Common myeloid progenitor, CD34-positive (primary cell): ENCODE data around the gene FBXO46.
"Not testable (repeated sequence)": the region's sequence is repeated elsewhere in the genome, so short reads cannot be mapped to it uniquely, and the experiment has no call there.

Experiments
- CTCF ChIA-PET: fragments of 350-600 bp; sonication (Branson Sonifier 250); formaldehyde crosslinking; loops from one replicate; lab custom pipeline; 2021; ENCODE audit warnings: antibody characterized with exemption; lab: Charles Lee
- POLR2A ChIA-PET: fragments of 350-600 bp; sonication (Branson Sonifier 250); formaldehyde crosslinking; loops from one replicate; lab custom pipeline; 2021; ENCODE audit warnings: antibody characterized with exemption; lab: Charles Lee
- DNase-seq, 3 donors: peaks; one replicate each; pipeline versions ENCODE4 v3.0.0 to v3.0.0-alpha.2; 2013
- H3K27ac ChIP-seq, 2 experiments: 1 replicate in 1 of 2; 2 replicates in 1 of 2; pipeline ENCODE4 v1.7.0; 2013; ENCODE audit warnings: inconsistent platforms in 2 of 2, low read length in 2 of 2, mild to moderate bottlenecking in 2 of 2, low read depth in 1 of 2, moderate library complexity in 1 of 2; ENCODE audit not compliant: severe bottlenecking in 2 of 2, insufficient read depth in 1 of 2, poor library complexity in 1 of 2
- H3K27me3 ChIP-seq, 5 experiments: replicated peaks in 2 of 5; 1 replicate in 3 of 5; 2 replicates in 2 of 5; pipeline versions ENCODE4 v1.6.1 to v1.7.0; 2013; ENCODE audit warnings: low read length in 4 of 5, mild to moderate bottlenecking in 2 of 5, moderate library complexity in 2 of 5, inconsistent platforms in 1 of 5; ENCODE audit not compliant: insufficient read depth in 5 of 5, control insufficient read depth in 4 of 5
- H3K36me3 ChIP-seq, 4 experiments: 1 replicate in 2 of 4; 2 replicates in 2 of 4; pipeline versions ENCODE4 v1.6.1 to v1.7.0; 2013; ENCODE audit warnings: low read length in 3 of 4, control low read depth in 1 of 4, mild to moderate bottlenecking in 1 of 4; ENCODE audit not compliant: control insufficient read depth in 4 of 4, insufficient read depth in 4 of 4
- H3K4me1 ChIP-seq, 4 experiments: 1 replicate in 3 of 4; 2 replicates in 1 of 4; pipeline versions ENCODE4 v1.6.1 to v1.7.1; 2013; ENCODE audit warnings: low read length in 3 of 4, mild to moderate bottlenecking in 3 of 4, control low read depth in 1 of 4, inconsistent platforms in 1 of 4, moderate library complexity in 1 of 4; ENCODE audit not compliant: control insufficient read depth in 4 of 4, insufficient read depth in 4 of 4; ENCODE audit errors: control extremely low read depth in 1 of 4
- H3K4me3 ChIP-seq, 7 experiments: 1 replicate in 4 of 7; 2 replicates in 3 of 7; pipeline versions ENCODE4 v1.5.1 to v1.7.0; 2013; ENCODE audit warnings: mild to moderate bottlenecking in 7 of 7, low read length in 6 of 7, moderate library complexity in 6 of 7, inconsistent platforms in 2 of 7, low read depth in 2 of 7, control low read depth in 1 of 7; ENCODE audit not compliant: insufficient read depth in 4 of 7, control insufficient read depth in 1 of 7; ENCODE audit errors: extremely low read depth in 1 of 7
- H3K9me3 ChIP-seq, 5 experiments: 1 replicate in 4 of 5; 2 replicates in 1 of 5; pipeline versions ENCODE4 v1.6.1 to v1.7.1; 2013; ENCODE audit warnings: low read length in 4 of 5, mild to moderate bottlenecking in 2 of 5, inconsistent platforms in 1 of 5, low read depth in 1 of 5, moderate library complexity in 1 of 5; ENCODE audit not compliant: control insufficient read depth in 4 of 5, insufficient read depth in 2 of 5; ENCODE audit errors: control extremely low read depth in 1 of 5
- WGBS: methylation state at CpG from one replicate; pipeline ENCODE4 v1.1.5; 2013; ENCODE audit not compliant: insufficient coverage; 5-methylcytosine and 5-hydroxymethylcytosine counted together

FBXO46 gene

GRCh38 chr19:45758921-45759320, 28.2 kb upstream of the FBXO46 start:
- CTCF ChIA-PET: interaction anchor here (1.6 kb wide), 1 partner anchor 10 kb away, joined by 4 read pairs; no protein-coding TSS in a partner anchor
- no peak overlapping the region for H3K27ac ChIP-seq
- POLR2A ChIA-PET: interaction anchor here (0.5 kb wide), 1 partner anchor 144 kb away, joined by 3 read pairs; no protein-coding TSS in a partner anchor

GRCh38 chr19:45757695-45758094, 27.0 kb upstream of the FBXO46 start:
- DNase-seq: no peak
- 91% methylated on average over 9 of the region's 9 CpGs for WGBS
- Histone ChIP-seq H3K27ac (no peak overlapping the region), H3K4me1 (no peaks in the 10 kb centered on the region), H3K27me3 (peaks cover 0 to 9% (median 2%) of the 10 kb centered on the region in 5 experiments), H3K9me3 (no peaks in the 10 kb centered on the region), H3K36me3 (no peaks in the 10 kb centered on the region), H3K4me3 (no peak overlapping the region)
- ChIA-PET CTCF (interaction anchor here (1.6 kb wide), 1 partner anchor 8 kb away, joined by 4 read pairs; no protein-coding TSS in a partner anchor), POLR2A (no interaction called here)

More at GRCh38 chr19:45758921-45759320, 28.2 kb upstream of the FBXO46 start:
- Histone ChIP-seq H3K36me3 (no peaks in the 10 kb centered on the region), H3K27me3 (peaks cover 0 to 14% (median 8%) of the 10 kb centered on the region in 5 experiments), H3K9me3 (no peaks in the 10 kb centered on the region), H3K4me1 (no peaks in the 10 kb centered on the region), H3K4me3 (no peak overlapping the region)
- 94% methylated on average over 9 of the region's 9 CpGs for WGBS
- DNase-seq: no peak

DNA sequence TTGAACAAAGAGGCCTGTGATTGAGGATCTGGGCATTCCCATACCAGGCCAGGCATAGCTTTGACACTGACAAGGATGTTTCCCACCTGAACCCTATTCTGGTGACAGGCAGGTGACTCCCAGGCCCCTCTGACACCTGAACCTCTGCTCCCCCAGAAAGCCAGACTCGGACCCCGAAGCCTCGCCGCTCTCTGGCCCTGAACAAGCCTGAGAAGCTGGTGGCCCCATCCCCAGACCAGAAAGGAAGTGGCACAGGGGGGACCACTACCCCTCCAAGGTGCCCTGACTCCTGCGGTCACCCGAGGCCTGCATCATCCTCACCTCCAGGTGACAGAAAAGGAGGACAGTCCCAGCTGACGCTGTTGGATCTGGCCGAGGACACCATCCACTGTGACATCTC, 23.6 kb upstream of the FBXO46 start:
- CTCF ChIA-PET: interaction anchor here (0.9 to 1.9 kb wide), 3 partner anchors 10 to 46 kb away, joined by 3 to 6 read pairs (median 3); no protein-coding TSS in a partner anchor

GRCh38 chr19:45753548-45753947, 22.9 kb upstream of the FBXO46 start:
- no peaks in the 10 kb centered on the region for H3K36me3 ChIP-seq
- H3K27me3 ChIP-seq: peaks cover 0 to 6% (median 0%) of the 10 kb centered on the region in 5 experiments
- no peaks in the 10 kb centered on the region for H3K4me1 ChIP-seq
- CTCF ChIA-PET: interaction anchor here (0.9 to 1.9 kb wide), 2 partner anchors 11 to 16 kb away, joined by 3 to 6 read pairs; no protein-coding TSS in a partner anchor
- WGBS: 100% methylated on average over 4 of the region's 6 CpGs
- POLR2A ChIA-PET: no interaction called here
- DNase-seq: no peak
- H3K27ac ChIP-seq: no peak overlapping the region
- no peak overlapping the region for H3K4me3 ChIP-seq
- H3K9me3 ChIP-seq: no peaks in the 10 kb centered on the region

More for the DNA sequence above, 23.6 kb upstream of the FBXO46 start:
- H3K4me1 ChIP-seq: no peaks in the 10 kb centered on the region
- 95% methylated on average over 8 of the region's 8 CpGs for WGBS
- H3K27me3 ChIP-seq: peaks cover 0 to 8% (median 0%) of the 10 kb centered on the region in 5 experiments
- H3K9me3 ChIP-seq: no peaks in the 10 kb centered on the region
- POLR2A ChIA-PET: no interaction called here
- no peak overlapping the region for H3K4me3 ChIP-seq
- DNase-seq: no peak
- H3K36me3 ChIP-seq: no peaks in the 10 kb centered on the region
- H3K27ac ChIP-seq: no peak overlapping the region

GRCh38 chr19:45752639-45753038, 21.9 kb upstream of the FBXO46 start:
- H3K4me1 ChIP-seq: no peaks in the 10 kb centered on the region
- H3K27ac ChIP-seq: no peak overlapping the region
- no peaks in the 10 kb centered on the region for H3K36me3 ChIP-seq
- ChIA-PET POLR2A (no interaction called here), CTCF (interaction anchor here (0.8 to 1.9 kb wide), 2 partner anchors 10 to 17 kb away, joined by 3 to 6 read pairs; no protein-coding TSS in a partner anchor)
- peaks cover 0 to 6% (median 0%) of the 10 kb centered on the region in 5 experiments for H3K27me3 ChIP-seq
- no peak overlapping the region for H3K4me3 ChIP-seq
- H3K9me3 ChIP-seq: no peaks in the 10 kb centered on the region
- DNase-seq: no peak
- WGBS: 98% methylated on average over 9 of the region's 12 CpGs

- CTCF ChIA-PET, DNase-seq, H3K27ac ChIP-seq, H3K4me3 ChIP-seq, H3K9me3 ChIP-seq, H3K36me3 ChIP-seq, H3K27me3 ChIP-seq, H3K4me1 ChIP-seq, POLR2A ChIA-PET: not testable (repeated sequence)
- WGBS: 100% methylated on average over 2 of the region's 10 CpGs
Measured at GRCh38 chr19:45751483-45751882, 20.8 kb upstream of the FBXO46 start.

GRCh38 chr19:45747513-45747912, 16.8 kb upstream of the FBXO46 start:
- Histone ChIP-seq H3K36me3 (no peaks in the 10 kb centered on the region), H3K27ac (no peak overlapping the region), H3K27me3 (peaks cover 0 to 8% (median 2%) of the 10 kb centered on the region in 5 experiments), H3K4me1 (no peaks in the 10 kb centered on the region), H3K9me3 (no peaks in the 10 kb centered on the region), H3K4me3 (no peak overlapping the region)
- 90% methylated on average over 4 of the region's 5 CpGs for WGBS
- DNase-seq: no peak
- ChIA-PET CTCF (no interaction called here), POLR2A (no interaction called here)
